NB4 (cell line): ENCODE measurements around the gene MORN1.

Experiments used
- CTCF ChIP-seq: IDR thresholded peaks from one replicate; pipeline ENCODE4 v1.5.1; 2012; ENCODE audit warnings: low read depth, low read length
- MAX ChIP-seq: IDR thresholded peaks from 2 replicates; pipeline ENCODE4 v1.6.1; 2011; ENCODE audit warnings: low read depth, low read length
- POLR2A ChIP-seq: IDR thresholded peaks from 2 replicates; pipeline ENCODE4 v1.6.1; 2011; ENCODE audit warnings: mild to moderate bottlenecking; ENCODE audit not compliant: insufficient read length; ENCODE audit errors: extremely low read depth

- TF ChIP-seq MAX (no peak), CTCF (no peak), POLR2A (no peak)
Measured at GRCh38 chr1:2347409-2347785, 44.0 kb downstream of the MORN1 start.
